HG03280 (cell line): ENCODE measurements around the gene MTSS2.

ENCODE experiments used
- ATAC-seq: cut with Tn5 transposase; IDR thresholded peaks from one replicate; pipeline ENCODE4 v1.9.1; 2021; ENCODE audit warnings: mild to moderate bottlenecking, moderate library complexity; ENCODE audit not compliant: unreplicated experiment

Gene MTSS2, protein sequence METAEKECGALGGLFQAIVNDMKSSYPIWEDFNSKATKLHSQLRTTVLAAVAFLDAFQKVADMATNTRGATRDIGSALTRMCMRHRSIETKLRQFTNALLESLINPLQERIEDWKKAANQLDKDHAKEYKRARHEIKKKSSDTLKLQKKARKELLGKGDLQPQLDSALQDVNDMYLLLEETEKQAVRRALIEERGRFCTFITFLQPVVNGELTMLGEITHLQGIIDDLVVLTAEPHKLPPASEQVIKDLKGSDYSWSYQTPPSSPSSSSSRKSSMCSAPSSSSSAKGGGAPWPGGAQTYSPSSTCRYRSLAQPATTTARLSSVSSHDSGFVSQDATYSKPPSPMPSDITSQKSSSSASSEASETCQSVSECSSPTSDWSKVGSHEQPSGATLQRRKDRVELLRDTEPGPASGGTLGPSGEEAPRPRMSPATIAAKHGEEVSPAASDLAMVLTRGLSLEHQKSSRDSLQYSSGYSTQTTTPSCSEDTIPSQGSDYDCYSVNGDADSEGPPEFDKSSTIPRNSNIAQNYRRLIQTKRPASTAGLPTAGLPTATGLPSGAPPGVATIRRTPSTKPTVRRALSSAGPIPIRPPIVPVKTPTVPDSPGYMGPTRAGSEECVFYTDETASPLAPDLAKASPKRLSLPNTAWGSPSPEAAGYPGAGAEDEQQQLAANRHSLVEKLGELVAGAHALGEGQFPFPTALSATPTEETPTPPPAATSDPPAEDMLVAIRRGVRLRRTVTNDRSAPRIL

DNA sequence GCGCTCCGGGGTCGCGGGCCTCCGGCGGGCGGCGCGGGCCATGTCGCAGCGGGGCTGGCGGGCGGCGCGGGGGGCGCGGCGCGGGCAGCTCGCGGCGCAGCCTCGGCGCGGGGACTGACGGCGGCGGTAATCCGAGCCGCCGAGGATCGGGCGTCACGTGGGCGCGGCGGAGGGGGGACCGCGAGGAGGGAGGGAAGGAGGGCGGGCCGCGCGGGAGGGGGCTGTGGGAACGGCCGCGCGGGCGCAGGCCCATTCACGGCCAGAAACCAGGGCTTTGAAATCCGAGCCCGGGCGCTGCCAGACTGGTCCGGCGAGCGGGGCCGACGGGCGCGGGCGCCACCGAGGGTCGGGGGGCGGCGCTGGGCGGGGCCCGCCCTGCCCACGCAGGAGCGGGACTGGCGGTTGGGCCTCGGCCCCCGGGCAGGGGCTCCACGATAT, at the start of gene MTSS2:
Gene MTSS2 (minus strand): TSS at position 116 of the 438 bp plus-strand sequence. CDS start 262 bp downstream, outside the sequence.
- no peak for ATAC-seq

DNA sequence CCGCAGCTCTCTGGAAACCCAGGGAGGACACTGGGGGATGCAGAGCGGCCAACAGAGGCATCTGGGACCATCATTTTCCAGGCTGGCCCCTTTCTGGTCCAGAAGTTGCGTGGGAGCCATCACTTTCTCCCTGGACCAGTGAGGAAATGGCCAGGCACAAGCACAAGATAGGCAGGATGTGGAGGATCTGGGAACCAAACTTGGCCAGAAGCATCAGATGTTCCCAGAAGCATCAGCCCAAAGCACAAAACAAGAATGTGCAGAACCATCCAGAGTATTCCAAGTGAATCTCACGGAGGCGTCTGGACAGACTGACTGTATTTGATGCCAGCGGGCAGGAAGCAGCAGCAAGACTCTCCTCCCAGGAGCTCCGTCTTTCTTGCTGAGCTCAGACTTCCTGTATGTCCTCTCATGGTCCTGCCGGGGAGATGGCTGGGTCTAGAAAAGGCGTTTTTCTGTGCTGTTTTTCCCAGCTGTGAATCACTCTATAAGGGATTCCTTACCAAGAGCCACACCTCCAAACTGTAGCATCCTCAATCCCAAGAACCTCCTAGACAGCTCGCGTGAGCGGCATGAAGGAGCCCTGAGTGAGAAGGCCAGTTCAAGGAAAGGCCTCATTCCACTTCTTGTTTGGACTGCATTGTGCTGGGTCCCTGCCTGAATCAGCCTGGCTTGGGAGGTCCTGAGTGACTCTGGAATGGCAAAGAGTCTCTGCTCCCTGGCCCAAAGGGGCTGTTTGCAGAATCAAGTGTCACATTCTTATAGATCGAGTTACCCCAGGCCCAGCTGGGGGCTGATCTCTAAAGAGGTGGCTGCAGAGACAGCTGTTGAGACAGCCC, 49.5 kb upstream of the MTSS2 start:
- ATAC-seq: no peak

DNA sequence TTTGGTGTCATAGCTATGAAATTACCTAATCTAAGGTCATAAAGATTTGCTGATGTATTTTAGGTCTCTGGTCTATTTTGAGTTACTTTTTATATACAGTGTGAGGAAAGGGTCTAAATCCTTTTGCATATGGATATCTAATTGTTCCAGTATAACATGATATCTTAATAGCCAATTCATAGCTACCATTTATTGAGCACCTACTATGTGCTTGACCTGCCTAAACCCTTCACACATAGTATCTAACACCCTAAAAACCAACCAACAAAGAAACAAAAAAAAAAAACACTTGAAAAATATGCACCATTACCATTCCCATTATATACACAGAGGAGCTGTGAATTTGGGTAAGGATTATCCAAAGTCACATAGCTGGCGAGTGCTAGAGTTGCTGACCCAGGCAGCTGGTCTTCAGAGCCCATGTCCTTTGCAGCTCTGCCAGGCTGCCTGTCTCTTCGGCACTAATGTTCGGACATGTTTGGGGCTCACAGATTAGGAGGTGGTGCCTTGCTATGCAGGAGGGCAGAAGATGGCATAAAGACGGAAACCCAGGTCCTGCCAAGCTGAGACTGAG, 48.8 kb upstream of the MTSS2 start:
- ATAC-seq: no peak

DNA sequence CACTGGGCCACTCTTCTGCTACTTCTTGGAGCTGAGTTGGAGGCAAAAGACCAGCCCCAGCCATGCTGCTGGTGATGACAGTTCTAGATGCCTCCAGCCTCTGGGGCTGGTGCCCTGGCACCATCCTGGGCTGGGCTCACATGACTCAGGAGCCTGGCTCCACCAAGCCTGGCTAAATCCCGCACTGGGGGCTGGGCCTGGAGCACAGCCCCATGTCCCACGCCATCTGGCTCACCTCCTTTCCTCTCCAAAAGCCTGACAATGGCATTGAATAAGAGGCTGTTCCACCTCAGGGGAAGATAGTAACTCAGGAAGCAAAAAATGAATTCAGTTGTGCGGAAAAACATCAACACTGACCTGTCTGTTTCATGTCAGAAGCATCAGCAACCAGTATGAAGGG, 45.1 kb upstream of the MTSS2 start:
- ATAC-seq: no peak

DNA sequence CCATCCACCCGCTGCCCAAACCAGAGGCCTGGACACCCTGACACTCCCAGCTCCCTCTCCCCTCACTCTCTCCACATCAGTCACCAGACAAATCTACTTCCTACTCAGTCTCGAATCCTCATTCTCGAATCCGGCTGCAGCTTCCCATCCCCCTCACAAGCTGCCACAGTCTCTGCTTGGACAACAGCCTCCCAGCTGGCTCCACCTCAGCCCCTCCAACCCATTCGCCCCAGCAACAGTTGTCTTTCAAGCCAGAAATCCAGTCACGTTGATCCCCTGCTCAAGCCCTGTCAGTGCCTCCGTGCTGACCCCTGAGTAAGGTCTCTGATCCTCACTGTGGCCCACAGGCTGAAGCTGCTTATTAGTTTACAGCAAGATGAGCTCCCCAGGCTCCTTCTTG, 44.2 kb upstream of the MTSS2 start:
- no peak for ATAC-seq

DNA sequence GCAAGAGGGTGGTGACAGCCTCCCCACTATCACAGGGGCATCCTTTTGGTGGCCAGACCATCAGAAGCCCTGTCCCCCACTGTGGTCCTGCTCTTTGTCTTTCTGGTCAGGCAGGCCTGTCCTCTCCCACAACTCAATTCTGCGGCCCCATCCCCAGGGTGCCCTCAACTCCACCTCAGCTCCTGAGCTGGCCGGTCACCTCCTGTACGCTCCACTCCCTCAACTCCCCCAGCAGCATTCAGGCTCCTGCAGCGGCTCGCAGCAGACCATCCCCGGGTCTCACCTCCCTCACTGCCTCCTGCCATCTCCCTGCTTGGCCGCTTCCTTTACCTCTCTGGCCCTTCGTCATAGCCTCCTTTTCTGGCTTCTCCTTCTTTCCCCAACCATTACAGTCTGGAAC, 43.4 kb upstream of the MTSS2 start:
- ATAC-seq: no peak

DNA sequence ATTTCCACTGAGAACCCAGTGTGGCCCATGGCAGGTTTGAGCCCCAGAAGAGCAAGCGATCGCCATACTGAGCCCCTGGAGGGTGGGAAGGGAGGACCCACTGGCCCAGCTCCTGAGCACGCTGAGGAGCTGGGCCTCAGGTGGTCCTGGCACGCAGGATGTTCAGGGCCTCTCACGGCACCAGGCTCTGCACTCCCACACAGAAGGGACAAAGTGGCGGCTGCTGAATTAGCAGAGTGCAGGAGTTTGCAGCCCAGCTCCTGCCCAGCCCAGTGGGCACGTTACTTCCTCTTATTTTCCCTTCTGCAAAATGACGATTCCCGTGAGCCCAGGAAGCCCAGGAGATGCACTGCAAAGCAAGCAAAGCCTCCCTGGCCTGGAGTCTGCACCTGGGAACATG, 42.3 kb upstream of the MTSS2 start:
- ATAC-seq: no peak

DNA sequence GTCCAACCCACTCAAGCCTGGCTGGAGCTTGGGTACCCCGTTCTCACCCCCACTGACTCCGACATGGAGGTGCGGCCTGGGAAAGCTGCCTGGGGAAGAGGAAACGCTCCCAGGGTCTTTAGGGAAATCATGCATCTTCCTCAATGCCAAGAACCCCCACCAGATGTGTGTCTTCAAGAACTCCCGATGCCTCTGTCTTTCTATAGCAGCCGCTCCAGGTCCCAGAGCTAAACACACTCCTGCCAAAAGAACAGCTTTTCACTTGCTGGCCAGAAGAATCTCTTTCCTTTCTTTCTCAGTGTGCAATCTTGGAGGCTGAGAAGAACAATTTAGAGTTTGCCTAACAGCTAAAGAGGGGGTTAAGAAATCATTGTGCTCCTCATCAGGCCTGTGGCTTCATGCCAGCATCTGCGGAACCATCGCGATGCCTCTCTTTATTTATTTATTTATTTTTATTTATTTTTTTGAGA, 41.1 kb upstream of the MTSS2 start:
- no peak for ATAC-seq

DNA sequence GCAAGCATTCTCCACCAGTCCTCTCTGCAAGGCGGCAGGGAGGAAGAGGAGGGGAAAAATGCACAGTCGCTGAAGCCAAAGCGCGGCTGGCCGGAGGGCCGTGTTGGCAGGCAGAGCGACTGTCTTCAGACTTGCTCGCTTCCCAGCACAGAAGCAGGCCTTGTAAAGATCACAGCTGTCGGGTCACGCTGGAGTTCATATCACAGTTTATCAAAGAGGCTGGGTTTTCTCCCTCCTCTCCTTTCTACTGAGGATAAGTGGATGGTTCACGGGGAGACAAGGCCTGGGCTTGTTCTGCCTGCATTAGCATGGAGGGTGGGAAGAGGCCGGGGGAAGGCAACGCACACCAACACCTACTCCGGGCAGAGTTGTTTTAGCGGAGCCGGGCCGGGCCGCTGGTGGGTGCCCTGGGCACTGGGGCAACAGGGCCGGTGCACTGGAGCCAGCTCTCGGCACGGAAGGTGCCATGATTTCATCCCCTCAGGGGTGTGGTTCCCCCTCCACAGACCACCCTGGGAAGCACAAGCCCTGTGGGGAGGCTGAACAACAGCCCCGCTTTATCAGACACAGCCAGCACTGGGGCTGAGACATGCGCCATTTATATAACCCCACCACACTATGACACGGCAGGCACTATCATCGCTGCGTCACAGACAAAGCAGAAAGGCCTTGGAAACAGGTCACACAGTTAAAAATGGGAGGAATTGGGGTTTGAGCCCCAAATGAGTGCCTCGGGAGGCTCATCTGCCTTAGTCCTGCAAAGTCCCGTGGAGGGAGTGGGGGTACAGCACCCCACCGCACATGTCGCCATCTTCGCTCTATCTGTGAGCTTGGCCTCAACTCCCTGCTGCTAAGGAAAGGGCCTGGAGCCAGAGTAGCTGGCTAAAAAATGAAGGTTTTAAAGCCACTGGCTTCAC, 40.3 kb upstream of the MTSS2 start:
- no peak for ATAC-seq

DNA sequence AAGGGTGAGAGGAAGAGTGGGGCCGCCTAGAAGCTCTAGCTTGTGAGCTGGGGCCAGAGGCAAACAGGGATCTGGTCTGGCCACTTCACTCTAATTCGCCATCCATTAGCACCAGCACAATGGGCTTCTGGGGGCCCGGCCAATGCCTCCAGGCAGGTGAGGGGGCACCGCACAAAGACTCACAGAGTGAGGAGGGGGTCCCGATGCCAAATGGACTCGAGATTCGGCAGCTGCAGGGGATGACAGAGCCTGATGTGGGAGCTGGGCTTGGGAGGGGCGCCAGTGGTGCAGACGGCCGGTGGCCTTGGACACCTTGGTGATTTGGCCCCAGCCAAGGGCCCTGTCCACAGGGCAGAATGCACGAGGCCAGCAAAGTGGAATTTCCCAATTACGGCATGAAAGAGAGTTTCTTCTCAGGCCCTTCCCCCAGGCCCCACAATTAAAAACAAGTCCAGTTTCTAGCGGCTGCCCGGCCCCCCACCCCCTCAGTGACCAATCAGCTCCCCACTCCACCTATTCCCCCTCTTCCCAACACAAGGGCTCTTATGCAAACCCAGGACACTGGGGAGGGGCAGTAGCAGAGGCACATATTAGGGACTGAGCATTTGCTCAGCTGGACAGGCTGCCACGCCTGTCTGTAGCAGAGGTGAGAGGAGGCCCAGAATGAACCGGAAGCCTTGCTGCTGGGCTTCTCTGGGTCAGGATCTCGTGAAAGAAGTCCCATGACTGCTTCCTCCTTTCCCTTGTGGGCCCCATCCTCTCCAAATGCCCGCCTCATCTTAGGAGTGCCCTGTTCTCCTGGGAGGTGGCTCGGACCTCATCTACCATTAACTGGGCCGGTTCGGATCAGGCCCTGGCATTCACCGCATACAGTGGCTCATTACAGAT, 39.4 kb upstream of the MTSS2 start:
- ATAC-seq: no peak

DNA sequence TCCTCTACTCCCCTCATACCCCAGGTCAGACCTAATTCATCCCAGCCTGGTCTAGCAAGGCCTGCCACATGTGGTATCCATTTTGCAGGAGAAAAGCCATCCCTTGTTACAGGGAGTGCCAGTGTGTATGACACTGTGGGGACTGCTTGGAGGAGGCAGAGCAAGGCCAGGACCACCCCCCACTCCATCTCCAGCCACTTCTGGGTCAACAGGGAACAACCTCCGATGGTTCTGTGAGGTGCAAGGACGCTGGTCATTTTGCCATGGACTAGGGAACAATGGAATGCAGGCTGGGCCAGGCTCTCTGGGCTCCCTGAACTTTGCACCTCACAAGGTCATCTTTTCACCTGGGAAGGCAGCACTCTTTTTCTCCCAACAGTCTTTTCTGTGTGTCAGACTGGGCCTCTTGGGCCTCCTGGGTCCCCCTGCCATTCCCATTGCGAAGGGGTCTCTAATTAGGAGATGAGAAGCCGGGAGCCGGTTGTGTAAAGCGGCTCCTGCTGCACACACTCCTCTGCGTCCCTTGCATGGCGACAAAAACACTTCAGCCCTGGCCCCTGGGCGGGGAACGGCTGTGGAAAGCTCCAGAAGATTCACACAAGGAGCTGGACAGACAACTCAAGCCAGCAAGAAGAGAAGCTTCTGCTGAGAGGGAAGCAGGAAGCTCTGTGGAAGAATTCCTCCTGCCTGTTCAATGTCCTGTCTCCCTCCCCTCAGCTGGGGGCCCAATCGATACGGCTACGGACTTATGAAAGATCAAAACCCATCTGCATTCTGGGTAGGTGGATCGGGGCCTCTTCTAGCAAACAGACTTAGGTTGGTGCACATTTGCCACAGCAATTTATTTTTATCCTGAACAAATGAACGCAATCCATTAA, 38.5 kb upstream of the MTSS2 start:
- ATAC-seq: no peak

DNA sequence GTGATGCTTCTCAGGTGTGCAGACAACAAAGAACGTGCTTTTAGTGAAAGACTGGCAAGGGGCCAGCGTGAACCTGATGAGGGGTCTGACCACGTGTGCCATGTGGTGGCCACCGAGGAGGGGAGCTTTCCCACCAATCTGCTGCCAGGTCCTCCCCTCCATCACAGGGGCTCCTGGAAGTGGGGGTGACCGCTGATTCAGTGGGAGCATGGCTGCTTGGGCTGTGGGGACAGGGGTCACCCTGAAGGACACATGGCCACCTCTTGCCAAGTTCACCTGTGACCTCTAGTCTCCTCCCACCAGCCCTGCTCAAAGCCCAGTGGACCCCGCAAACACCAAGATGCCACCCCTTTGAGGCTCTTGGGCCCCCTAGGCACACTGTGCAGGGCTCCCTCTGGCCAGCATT, 37.9 kb upstream of the MTSS2 start:
- no peak for ATAC-seq

DNA sequence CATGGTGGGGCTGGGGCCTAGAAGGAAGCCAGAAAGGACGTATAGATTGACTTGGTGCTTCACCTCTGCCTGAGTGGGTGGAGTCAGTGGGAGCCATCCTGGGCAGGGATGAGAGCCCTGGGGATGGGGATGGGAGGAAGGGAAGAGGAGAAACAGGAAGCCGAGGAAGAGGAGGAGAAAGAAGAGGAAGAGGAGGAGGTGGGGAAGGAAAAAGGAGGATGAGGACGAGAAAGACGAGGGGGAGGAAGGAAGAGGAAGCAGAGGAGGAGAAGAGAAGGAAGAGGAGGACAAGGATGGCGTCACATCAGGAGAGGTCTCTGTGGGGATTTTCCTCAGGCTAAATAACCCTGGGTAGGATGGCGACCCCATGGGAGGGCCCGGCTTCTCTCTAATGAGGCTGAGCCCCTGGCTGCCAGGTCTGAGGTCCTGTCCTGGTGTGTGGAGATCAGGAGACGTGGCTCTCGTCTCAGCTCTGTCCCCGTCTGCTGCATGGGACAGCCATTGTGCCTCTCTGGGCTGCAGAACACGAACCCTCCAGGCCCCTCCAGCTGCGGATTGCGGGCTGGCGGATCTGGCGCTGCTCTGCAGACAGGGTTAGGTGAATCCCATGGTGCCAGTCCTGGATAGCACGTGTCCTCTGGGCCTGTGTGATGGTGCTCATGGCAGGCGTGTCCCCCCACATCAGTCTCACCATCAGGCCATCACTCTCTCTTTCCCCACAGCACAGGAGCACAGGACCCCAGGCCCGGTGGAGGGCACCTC, 35.5 kb upstream of the MTSS2 start:
- no peak for ATAC-seq

DNA sequence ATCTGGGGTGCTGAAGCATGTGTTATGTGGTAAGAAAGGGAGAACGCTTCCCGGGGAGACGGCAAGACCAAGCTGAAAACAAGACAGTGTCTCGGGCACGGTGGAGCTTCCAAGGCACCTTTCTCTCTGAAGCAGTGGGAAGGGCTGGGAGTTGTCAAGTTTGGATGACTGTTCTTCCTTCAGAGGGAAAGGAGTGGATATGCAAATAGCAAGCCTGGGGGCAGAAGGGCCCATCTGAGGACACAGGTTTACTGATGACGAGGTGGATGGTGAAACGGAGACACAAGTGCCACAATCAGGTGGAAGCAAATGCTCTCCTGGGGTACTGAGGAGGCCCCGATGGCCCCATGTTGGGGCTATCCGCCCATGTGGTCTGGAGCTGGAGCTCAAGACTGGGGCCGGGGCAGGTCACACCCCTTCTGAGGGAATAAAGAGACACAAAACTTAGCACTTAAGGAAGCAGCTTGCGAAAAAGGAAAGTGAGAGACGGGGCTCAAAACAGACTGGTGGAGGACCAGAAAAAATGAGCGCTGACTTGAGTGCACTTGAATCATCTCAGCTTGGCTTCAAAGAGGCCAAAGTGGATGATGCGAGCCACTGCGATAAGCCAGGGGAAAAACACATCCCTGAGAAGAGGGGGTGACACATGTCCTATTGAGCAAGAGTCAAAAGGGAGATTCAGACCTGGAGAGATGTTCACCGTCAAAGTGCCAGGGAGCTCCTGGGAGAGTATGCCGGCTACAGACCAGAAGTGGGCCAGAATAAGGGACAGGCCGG, 34.8 kb upstream of the MTSS2 start:
- ATAC-seq: no peak

DNA sequence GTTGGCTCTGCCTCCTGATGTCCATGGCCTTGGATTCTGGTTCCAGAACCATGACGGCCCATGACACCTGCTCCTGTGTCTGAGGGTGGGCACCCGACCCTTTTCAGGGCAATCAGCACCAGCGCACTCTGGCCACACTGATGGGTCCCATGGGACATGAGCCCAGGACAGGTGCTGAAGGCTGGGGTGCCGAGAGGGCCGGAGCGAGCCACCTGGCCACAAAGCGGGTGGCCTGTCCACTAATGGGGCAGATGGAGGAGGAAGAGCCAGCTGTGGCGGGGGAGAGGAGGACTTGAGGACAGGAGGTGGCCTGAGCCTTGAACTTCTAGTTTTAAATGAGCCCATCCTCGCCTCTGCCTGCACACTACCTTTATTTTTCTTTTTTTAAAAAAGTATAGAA, 31.2 kb upstream of the MTSS2 start:
- no peak for ATAC-seq

DNA sequence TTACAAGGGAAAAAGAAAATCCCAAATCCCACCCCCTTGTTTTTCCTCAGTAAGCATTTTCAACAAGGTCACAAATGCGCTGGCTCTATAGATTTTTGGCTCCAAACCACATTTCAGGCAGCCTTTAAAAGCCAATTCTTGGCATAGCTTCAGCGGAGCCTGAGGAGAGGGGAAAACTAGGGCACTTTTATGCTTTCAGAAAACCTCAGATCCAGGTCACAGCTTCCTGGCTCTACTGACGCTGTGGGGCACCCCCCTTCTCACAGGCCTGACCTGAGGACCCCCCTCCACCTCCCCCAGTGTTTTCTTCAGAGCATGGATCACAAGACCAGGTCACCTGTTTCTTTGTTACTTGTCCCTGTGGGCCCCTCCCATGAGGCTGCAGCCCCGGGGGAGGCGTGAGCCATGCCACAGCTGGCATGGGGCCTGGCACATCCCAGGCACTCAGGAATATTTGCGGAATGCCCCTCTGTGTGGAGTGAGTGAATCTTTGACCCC, 30.1 kb upstream of the MTSS2 start:
- no peak for ATAC-seq
